RPMI8226 (cell line): ENCODE measurements around the gene MAGEB17.

Experiments
- DNase-seq: peaks from one replicate; pipeline ENCODE4 v3.0.0-alpha.2; 2015

Gene MAGEB17

GRCh38 chrX:16212436-16212835 is 45.2 kb downstream of the MAGEB17 start:
- DNase-seq, result no peak

- no peak for DNase-seq
These were observed 46.7 kb downstream of the MAGEB17 start for GRCh38 chrX:16213961-16214360.

GRCh38 chrX:16215660-16216059 is 48.4 kb downstream of the MAGEB17 start:
- DNase-seq, result no peak
